ENCODE data around the gene SLC12A5.

DNA sequence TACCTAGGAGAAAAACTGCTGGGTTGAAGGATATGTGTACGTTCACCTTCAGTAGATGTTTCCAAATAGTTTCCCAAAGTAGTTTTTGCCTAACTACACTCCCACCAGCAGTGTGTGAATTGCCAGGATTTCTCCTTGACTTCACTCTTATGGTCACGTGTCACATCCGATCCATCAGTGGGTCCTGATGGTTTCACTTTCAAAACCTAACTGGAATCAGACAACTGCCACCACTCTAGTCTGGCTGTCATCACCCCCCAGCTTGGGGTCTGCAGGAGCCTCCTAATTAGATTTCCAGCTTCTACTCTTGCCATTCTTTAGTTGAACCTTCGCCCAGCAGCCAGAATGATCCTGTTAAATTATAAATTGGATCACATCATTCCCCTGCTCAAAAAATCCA lies 8.5 kb upstream of the SLC12A5 start:
- TF ChIP-seq, protein P1, sequence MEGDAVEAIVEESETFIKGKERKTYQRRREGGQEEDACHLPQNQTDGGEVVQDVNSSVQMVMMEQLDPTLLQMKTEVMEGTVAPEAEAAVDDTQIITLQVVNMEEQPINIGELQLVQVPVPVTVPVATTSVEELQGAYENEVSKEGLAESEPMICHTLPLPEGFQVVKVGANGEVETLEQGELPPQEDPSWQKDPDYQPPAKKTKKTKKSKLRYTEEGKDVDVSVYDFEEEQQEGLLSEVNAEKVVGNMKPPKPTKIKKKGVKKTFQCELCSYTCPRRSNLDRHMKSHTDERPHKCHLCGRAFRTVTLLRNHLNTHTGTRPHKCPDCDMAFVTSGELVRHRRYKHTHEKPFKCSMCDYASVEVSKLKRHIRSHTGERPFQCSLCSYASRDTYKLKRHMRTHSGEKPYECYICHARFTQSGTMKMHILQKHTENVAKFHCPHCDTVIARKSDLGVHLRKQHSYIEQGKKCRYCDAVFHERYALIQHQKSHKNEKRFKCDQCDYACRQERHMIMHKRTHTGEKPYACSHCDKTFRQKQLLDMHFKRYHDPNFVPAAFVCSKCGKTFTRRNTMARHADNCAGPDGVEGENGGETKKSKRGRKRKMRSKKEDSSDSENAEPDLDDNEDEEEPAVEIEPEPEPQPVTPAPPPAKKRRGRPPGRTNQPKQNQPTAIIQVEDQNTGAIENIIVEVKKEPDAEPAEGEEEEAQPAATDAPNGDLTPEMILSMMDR (tag by site-specific recombination; IDR thresholded peaks at IDR 0.05): no peak
- TF ChIP-seq ATF2 (tag by site-specific recombination; IDR thresholded peaks at IDR 0.05; ENCODE audit: low read depth): no peak
- TF ChIP-seq ZNF214 (tag by site-specific recombination; IDR thresholded peaks at IDR 0.05; ENCODE audit: borderline replicate concordance): no peak
- TF ChIP-seq BCL11A (tag by site-specific recombination; IDR thresholded peaks at IDR 0.05; ENCODE audit: low read depth): no peak
- TF ChIP-seq ZNF747 (tag by site-specific recombination; IDR thresholded peaks at IDR 0.05): no peak
- TF ChIP-seq HOXC10 (CRISPR knock-in tag; IDR thresholded peaks at IDR 0.05): no peak
- no peak for TF ChIP-seq GLIS1 (tag by site-specific recombination; IDR thresholded peaks at IDR 0.05)
- no peak for TF ChIP-seq ZNF677 (tag by site-specific recombination; IDR thresholded peaks at IDR 0.05)
- TF ChIP-seq ZNF121 (tag by site-specific recombination; IDR thresholded peaks at IDR 0.05): no peak
- no peak for TF ChIP-seq ZNF311 (tag by site-specific recombination; IDR thresholded peaks at IDR 0.05; ENCODE audit: borderline replicate concordance)
- TF ChIP-seq ZNF549 (tag by site-specific recombination; IDR thresholded peaks at IDR 0.05): no peak
- TF ChIP-seq, protein P2, sequence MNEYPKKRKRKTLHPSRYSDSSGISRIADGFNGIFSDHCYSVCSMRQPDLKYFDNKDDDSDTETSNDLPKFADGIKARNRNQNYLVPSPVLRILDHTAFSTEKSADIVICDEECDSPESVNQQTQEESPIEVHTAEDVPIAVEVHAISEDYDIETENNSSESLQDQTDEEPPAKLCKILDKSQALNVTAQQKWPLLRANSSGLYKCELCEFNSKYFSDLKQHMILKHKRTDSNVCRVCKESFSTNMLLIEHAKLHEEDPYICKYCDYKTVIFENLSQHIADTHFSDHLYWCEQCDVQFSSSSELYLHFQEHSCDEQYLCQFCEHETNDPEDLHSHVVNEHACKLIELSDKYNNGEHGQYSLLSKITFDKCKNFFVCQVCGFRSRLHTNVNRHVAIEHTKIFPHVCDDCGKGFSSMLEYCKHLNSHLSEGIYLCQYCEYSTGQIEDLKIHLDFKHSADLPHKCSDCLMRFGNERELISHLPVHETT (tag by site-specific recombination; IDR thresholded peaks at IDR 0.05): no peak
